AG04450 (cell line): ENCODE measurements around the gene OBSCN. TPM values are rescaled to one million over a fixed set of nuclear protein-coding genes. Genes with fewer than 3 reads are reported as not detected.
A peak's percentile ranks its signal among the peaks of the same experiment; 100 is the strongest.

Experiments used
- CTCF ChIA-PET: fragments of 300-600, 350-600 bp; formaldehyde crosslinking; extraction: SDS; loops from one replicate; lab custom pipeline; 2022; ENCODE audit warnings: antibody characterized with exemption, inconsistent platforms; lab: Charles Lee
- POLR2A ChIA-PET: fragments of 350-600 bp; formaldehyde crosslinking; extraction: SDS; loops from one replicate; lab custom pipeline; 2021; ENCODE audit warnings: antibody characterized with exemption, inconsistent platforms; lab: Yijun Ruan, JAX
- DNase-seq: peaks from one replicate; pipeline ENCODE4 v3.0.0-alpha.2; 2011; ENCODE audit warnings: low read depth, low spot score
- H3K27ac ChIP-seq: one replicate; pipeline ENCODE4 v1.5.1; 2012; ENCODE audit warnings: low read depth, low read length, control low read depth
- H3K27me3 ChIP-seq: one replicate; pipeline ENCODE4 v1.6.0; 2012; ENCODE audit warnings: low read length; ENCODE audit not compliant: control insufficient read depth, insufficient read depth
- H3K4me3 ChIP-seq: 2 replicates; pipeline ENCODE4 v1.5.1; 2011; ENCODE audit warnings: mild to moderate bottlenecking, low read depth, low read length, control low read depth
- H3K9me3 ChIP-seq: 2 replicates; pipeline ENCODE4 v1.5.1; 2012; ENCODE audit warnings: low read length; ENCODE audit not compliant: control insufficient read depth, insufficient read depth
- polyA plus RNA-seq: library from polyadenylated mRNA; depleted of rRNA; stranded (reverse); fragments of >200 nt; gene quantifications from 2 replicates; pipeline ENCODE4 v1.2.3, GENCODE V29; 2011
- TF ChIP-seq, protein P1 (sequence below): IDR thresholded peaks from 2 replicates; pipeline ENCODE4 v1.5.1; 2011; ENCODE audit warnings: low read depth, low read length, control low read depth, inconsistent platforms

The OBSCN gene
- polyA plus RNA-seq, 1 experiment, result 3.9 TPM

- H3K27me3 ChIP-seq, result no peaks in the 10 kb centered on the region
- TF ChIP-seq, protein P1, sequence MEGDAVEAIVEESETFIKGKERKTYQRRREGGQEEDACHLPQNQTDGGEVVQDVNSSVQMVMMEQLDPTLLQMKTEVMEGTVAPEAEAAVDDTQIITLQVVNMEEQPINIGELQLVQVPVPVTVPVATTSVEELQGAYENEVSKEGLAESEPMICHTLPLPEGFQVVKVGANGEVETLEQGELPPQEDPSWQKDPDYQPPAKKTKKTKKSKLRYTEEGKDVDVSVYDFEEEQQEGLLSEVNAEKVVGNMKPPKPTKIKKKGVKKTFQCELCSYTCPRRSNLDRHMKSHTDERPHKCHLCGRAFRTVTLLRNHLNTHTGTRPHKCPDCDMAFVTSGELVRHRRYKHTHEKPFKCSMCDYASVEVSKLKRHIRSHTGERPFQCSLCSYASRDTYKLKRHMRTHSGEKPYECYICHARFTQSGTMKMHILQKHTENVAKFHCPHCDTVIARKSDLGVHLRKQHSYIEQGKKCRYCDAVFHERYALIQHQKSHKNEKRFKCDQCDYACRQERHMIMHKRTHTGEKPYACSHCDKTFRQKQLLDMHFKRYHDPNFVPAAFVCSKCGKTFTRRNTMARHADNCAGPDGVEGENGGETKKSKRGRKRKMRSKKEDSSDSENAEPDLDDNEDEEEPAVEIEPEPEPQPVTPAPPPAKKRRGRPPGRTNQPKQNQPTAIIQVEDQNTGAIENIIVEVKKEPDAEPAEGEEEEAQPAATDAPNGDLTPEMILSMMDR, result no peak
- no peak overlapping the region for H3K27ac ChIP-seq
- POLR2A ChIA-PET, result no interaction called here
- CTCF ChIA-PET, result interaction anchor here (2.0 kb wide), 1 partner anchor 9 kb away, joined by 5 read pairs; no protein-coding TSS in a partner anchor
- H3K4me3 ChIP-seq, result no peak overlapping the region
- DNase-seq, result no peak
- no peaks in the 10 kb centered on the region; the same call in 1 of the 2 replicates for H3K9me3 ChIP-seq
These were observed 194.2 kb downstream of the OBSCN start for GRCh38 chr1:228401782-228402640.

GRCh38 chr1:228402641-228403025 lies 194.8 kb downstream of the OBSCN start:
- TF ChIP-seq, protein P1, result no peak
- Histone ChIP-seq H3K27me3 (no peaks in the 10 kb centered on the region), H3K4me3 (no peak overlapping the region), H3K27ac (peak overlapping the region; percentile 11), H3K9me3 (no peaks in the 10 kb centered on the region; the same call in 1 of the 2 replicates)
- DNase-seq, result no peak
- ChIA-PET POLR2A (no interaction called here), CTCF (interaction anchor here (2.0 kb wide), 1 partner anchor 10 kb away, joined by 5 read pairs; no protein-coding TSS in a partner anchor)

GRCh38 chr1:228403231-228403631 lies 195.4 kb downstream of the OBSCN start:
- Histone ChIP-seq H3K27me3 (no peaks in the 10 kb centered on the region), H3K27ac (no peak overlapping the region), H3K9me3 (no peaks in the 10 kb centered on the region; the same call in 1 of the 2 replicates), H3K4me3 (no peak overlapping the region)
- no peak for DNase-seq
- ChIA-PET CTCF (interaction anchor here (2.0 kb wide), 1 partner anchor 10 kb away, joined by 5 read pairs; no protein-coding TSS in a partner anchor), POLR2A (interaction anchor here (0.6 kb wide), 1 partner anchor 72 kb away, joined by 7 read pairs; no protein-coding TSS in a partner anchor)
- TF ChIP-seq, protein P1, result no peak

GRCh38 chr1:228404107-228404720 lies 196.4 kb downstream of the OBSCN start:
- Histone ChIP-seq H3K27me3 (no peaks in the 10 kb centered on the region), H3K27ac (peak overlapping the region; percentile 39), H3K4me3 (peak overlapping the region; percentile 91), H3K9me3 (no peaks in the 10 kb centered on the region; the same call in 1 of the 2 replicates)
- no peak for DNase-seq
- ChIA-PET CTCF (interaction anchor here (1.7 to 2.0 kb wide), 2 partner anchors 11 kb away, joined by 5 to 11 read pairs; no protein-coding TSS in a partner anchor), POLR2A (interaction anchor here (0.6 to 0.7 kb wide), 2 partner anchors 54 to 73 kb away, joined by 3 to 7 read pairs; no protein-coding TSS in a partner anchor)
- TF ChIP-seq, protein P1, result no peak
